ENCODE measurements around the gene GLRA2. TPM values are rescaled to one million over a fixed set of nuclear protein-coding genes. Genes with fewer than 3 reads are reported as not detected.

GLRA2 gene
- total and polyA plus RNA-seq, 8 donors: 0.05 TPM; not detected in 7

- intact Hi-C loops (cut with DNase I): no loop called here
- H3K27me3 ChIP-seq: peaks cover 0 to 10% (median 0%) of the 10 kb centered on the region in 4 donors
- H3K27ac ChIP-seq: no peak overlapping the region
- TF ChIP-seq CTCF (IDR thresholded peaks at IDR 0.05): no peak
- H3K4me1 ChIP-seq: no peaks in the 10 kb centered on the region
- FAIRE-seq: no peak
- ATAC-seq: no peak
- no peaks in the 10 kb centered on the region for H3K9me3 ChIP-seq
- no peak for DNase-seq
- no peaks in the 10 kb centered on the region for H3K36me3 ChIP-seq
- H3K4me3 ChIP-seq: no peak overlapping the region
Observed at GRCh38 chrX:14702145-14702544, 172.8 kb downstream of the GLRA2 start.

- Histone ChIP-seq H3K4me1 (no peaks in the 10 kb centered on the region), H3K36me3 (no peaks in the 10 kb centered on the region), H3K27me3 (peaks cover 0 to 20% (median 0%) of the 10 kb centered on the region in 4 donors), H3K27ac (no peak overlapping the region), H3K9me3 (no peaks in the 10 kb centered on the region), H3K4me3 (no peak overlapping the region)
- DNase-seq (no peak), ATAC-seq (no peak), FAIRE-seq (no peak)
- no peak for TF ChIP-seq CTCF (IDR thresholded peaks at IDR 0.05)
- intact Hi-C loops (cut with DNase I): no loop called here
- WGBS, 2 donors: 78 to 84% methylated on average over 3 of the region's 3 CpGs
Observed at GRCh38 chrX:14712096-14712495, 182.8 kb downstream of the GLRA2 start.

- Histone ChIP-seq H3K27me3 (peaks cover 0 to 13% (median 0%) of the 10 kb centered on the region in 4 donors), H3K4me3 (no peak overlapping the region), H3K27ac (no peak overlapping the region), H3K4me1 (no peaks in the 10 kb centered on the region), H3K36me3 (no peaks in the 10 kb centered on the region), H3K9me3 (no peaks in the 10 kb centered on the region)
- WGBS, 2 donors: 82 to 83% methylated on average over 3 of the region's 3 CpGs
- intact Hi-C loops (cut with DNase I): no loop called here
- ATAC-seq: no peak
- no peak for DNase-seq
- no peak for TF ChIP-seq CTCF (IDR thresholded peaks at IDR 0.05)
- no peak for FAIRE-seq
Observed at GRCh38 chrX:14717949-14718348, 188.6 kb downstream of the GLRA2 start.

GRCh38 chrX:14718403-14718802 is 189.1 kb downstream of the GLRA2 start:
- Histone ChIP-seq H3K4me1 (no peaks in the 10 kb centered on the region), H3K36me3 (no peaks in the 10 kb centered on the region), H3K4me3 (no peak overlapping the region), H3K27me3 (peaks cover 0 to 13% (median 0%) of the 10 kb centered on the region in 4 donors), H3K27ac (no peak overlapping the region), H3K9me3 (no peaks in the 10 kb centered on the region)
- DNase-seq: no peak
- 53 to 61% methylated on average over 2 of the region's 2 CpGs for WGBS, 2 donors
- ATAC-seq: no peak
- intact Hi-C loops (cut with DNase I): no loop called here
- no peak for TF ChIP-seq CTCF (IDR thresholded peaks at IDR 0.05)
- FAIRE-seq: no peak

- Histone ChIP-seq H3K4me3 (no peak overlapping the region), H3K27me3 (peaks cover 0 to 6% (median 0%) of the 10 kb centered on the region in 4 donors), H3K36me3 (no peaks in the 10 kb centered on the region), H3K4me1 (no peaks in the 10 kb centered on the region), H3K9me3 (no peaks in the 10 kb centered on the region), H3K27ac (no peak overlapping the region)
- FAIRE-seq (no peak), ATAC-seq (no peak), DNase-seq (no peak)
- intact Hi-C loops (cut with DNase I): no loop called here
- WGBS, 2 donors: 30 to 31% methylated on average over 1 of the region's 1 CpG
- no peak for TF ChIP-seq CTCF (IDR thresholded peaks at IDR 0.05)
Observed at GRCh38 chrX:14729058-14729457, 199.7 kb downstream of the GLRA2 start.
